Measurements from ENCODE around the gene OPTN.

- TF ChIP-seq POLR2A (IDR thresholded peaks at IDR 0.05), result no peak
- TF ChIP-seq CTCF (IDR thresholded peaks at IDR 0.05), result no peak
Measured at GRCh38 chr10:13062803-13063202, 37.2 kb upstream of the OPTN start.
